Activated CD4-positive, alpha-beta T cell treated with anti-CD3 and anti-CD28 coated beads, Interleukin-2, amount 10 ng/mL, durations not matched to agents 7 days and 5 days (primary cell): ENCODE results near the gene FBXO41. TPM values are rescaled to one million over a fixed set of nuclear protein-coding genes. Genes with fewer than 3 reads are reported as not detected.

Experiments
- CTCF ChIA-PET: fragments of 350-600 bp; sonication (Branson Sonifier 250); formaldehyde crosslinking; loops from one replicate; lab custom pipeline; 2021; ENCODE audit warnings: antibody characterized with exemption; lab: Charles Lee
- POLR2A ChIA-PET: fragments of 350-600 bp; sonication (Branson Sonifier 250); formaldehyde crosslinking; loops from one replicate; lab custom pipeline; 2021; ENCODE audit warnings: antibody characterized with exemption; lab: Charles Lee
- DNase-seq: peaks from one replicate; pipeline ENCODE4 v3.0.0-alpha.2; 2020
- H3K27ac Mint-ChIP-seq: one replicate; pipeline ENCODE4 v1.8.0; 2021; ENCODE audit warnings: mild to moderate bottlenecking, moderate library complexity, mixed read lengths
- H3K27me3 Mint-ChIP-seq: one replicate; pipeline ENCODE4 v1.8.0; 2021; ENCODE audit warnings: mixed read lengths
- H3K36me3 Mint-ChIP-seq: one replicate; pipeline ENCODE4 v1.8.0; 2021; ENCODE audit warnings: low read depth, mixed read lengths
- H3K4me1 Mint-ChIP-seq: one replicate; pipeline ENCODE4 v1.8.0; 2021; ENCODE audit warnings: mixed read lengths
- H3K4me3 Mint-ChIP-seq: one replicate; pipeline ENCODE4 v1.8.0; 2021; ENCODE audit warnings: mild to moderate bottlenecking, moderate library complexity, mixed read lengths
- H3K9me3 Mint-ChIP-seq: one replicate; pipeline ENCODE4 v1.8.0; 2021; ENCODE audit warnings: mixed read lengths
- total RNA-seq, 2 experiments: library from RNA; stranded (reverse); gene quantifications; one replicate each; pipeline ENCODE4 v1.2.3, GENCODE V29; 2021

FBXO41 gene
- total RNA-seq, 2 experiments from 2014 or later, result 18.2 to 20.2 TPM

- Mint-ChIP-seq H3K4me1 (peaks cover 28% of the 10 kb centered on the region), H3K4me3 (no peak overlapping the region), H3K27ac (no peak overlapping the region), H3K36me3 (no peaks in the 10 kb centered on the region), H3K9me3 (no peaks in the 10 kb centered on the region), H3K27me3 (peaks cover 20% of the 10 kb centered on the region)
- ChIA-PET CTCF (interaction anchor here (0.7 to 4.6 kb wide), 4 partner anchors 10 to 63 kb away, joined by 3 to 45 read pairs (median 18); partner anchors contain the start of gene PRADC1), POLR2A (no interaction called here)
- no peak for DNase-seq
These were observed 73.6 kb downstream of the FBXO41 start for GRCh38 chr2:73210696-73211095.

GRCh38 chr2:73210019-73210418, 74.3 kb downstream of the FBXO41 start:
- H3K36me3 Mint-ChIP-seq, result no peaks in the 10 kb centered on the region
- ChIA-PET CTCF (interaction anchor here (0.6 to 4.6 kb wide), 4 partner anchors 10 to 64 kb away, joined by 3 to 33 read pairs (median 3); no protein-coding TSS in a partner anchor), POLR2A (no interaction called here)
- H3K4me1 Mint-ChIP-seq, result peaks cover 21% of the 10 kb centered on the region
- DNase-seq, result no peak
- H3K9me3 Mint-ChIP-seq, result no peaks in the 10 kb centered on the region
- H3K4me3 Mint-ChIP-seq, result no peak overlapping the region
- H3K27me3 Mint-ChIP-seq, result peaks cover 22% of the 10 kb centered on the region
- H3K27ac Mint-ChIP-seq, result no peak overlapping the region

- peaks cover 7% of the 10 kb centered on the region for H3K4me1 Mint-ChIP-seq
- no peak overlapping the region for H3K27ac Mint-ChIP-seq
- H3K4me3 Mint-ChIP-seq, result no peak overlapping the region
- H3K9me3 Mint-ChIP-seq, result no peaks in the 10 kb centered on the region
- DNase-seq, result no peak
- CTCF ChIA-PET, result interaction anchor here (1.3 to 1.6 kb wide), 2 partner anchors 20 to 31 kb away, joined by 3 to 4 read pairs; no protein-coding TSS in a partner anchor
- POLR2A ChIA-PET, result no interaction called here
- H3K36me3 Mint-ChIP-seq, result no peaks in the 10 kb centered on the region
- peaks cover 35% of the 10 kb centered on the region for H3K27me3 Mint-ChIP-seq
These were observed 76.0 kb downstream of the FBXO41 start for GRCh38 chr2:73208258-73208657.

GRCh38 chr2:73205611-73206010, 78.7 kb downstream of the FBXO41 start:
- no peak for DNase-seq
- no peak overlapping the region for H3K4me3 Mint-ChIP-seq
- ChIA-PET CTCF (no interaction called here), POLR2A (no interaction called here)
- no peak overlapping the region for H3K27ac Mint-ChIP-seq
- H3K9me3 Mint-ChIP-seq, result no peaks in the 10 kb centered on the region
- no peaks in the 10 kb centered on the region for H3K36me3 Mint-ChIP-seq
- H3K4me1 Mint-ChIP-seq, result peaks cover 3% of the 10 kb centered on the region
- H3K27me3 Mint-ChIP-seq, result peaks cover 46% of the 10 kb centered on the region

Other genes starting within 250 kb of the FBXO41 start
- gene SFXN5, start 212.8 kb downstream of the FBXO41 start, total RNA-seq, result 1 to 10 TPM; 7.0 to 10.0 TPM
- 1 to 10 TPM; 8.5 to 8.7 TPM for gene RAB11FIP5, start 171.5 kb downstream of the FBXO41 start, total RNA-seq
- gene NOTO, start 81.9 kb downstream of the FBXO41 start, total RNA-seq, result not detected
- 10 to 100 TPM; 13.6 to 16.5 TPM for gene SMYD5, start 70.2 kb downstream of the FBXO41 start, total RNA-seq
- gene PRADC1, start 51.2 kb downstream of the FBXO41 start, total RNA-seq, result 10 to 100 TPM; 12.5 to 13.7 TPM
- gene CCT7, start 50.2 kb downstream of the FBXO41 start, total RNA-seq, result 100 to 1,000 TPM; 281 to 310 TPM
- gene EGR4, start 9.1 kb upstream of the FBXO41 start, total RNA-seq, result not detected
- gene ALMS1, start 101.4 kb upstream of the FBXO41 start, total RNA-seq, result 10 to 100 TPM; 20.6 to 25.1 TPM